C1 segment of cervical spinal cord (tissue), 14 donors: Measurements from ENCODE around the gene ITPRID2.

Source experiments
- DNase-seq, 14 donors: peaks; one replicate each; lab custom pipeline; 2025; lab: John Stamatoyannopoulos, UW

The ITPRID2 gene

GRCh38 chr2:181891258-181891965, at the start of gene ITPRID2:
ITPRID2 (plus strand) TSS chr2:181891730; CDS start chr2:181892067, 337 bp downstream.
- peak in 13 of 14 donors; percentile 67 to 91 (median 83) for DNase-seq

DNA sequence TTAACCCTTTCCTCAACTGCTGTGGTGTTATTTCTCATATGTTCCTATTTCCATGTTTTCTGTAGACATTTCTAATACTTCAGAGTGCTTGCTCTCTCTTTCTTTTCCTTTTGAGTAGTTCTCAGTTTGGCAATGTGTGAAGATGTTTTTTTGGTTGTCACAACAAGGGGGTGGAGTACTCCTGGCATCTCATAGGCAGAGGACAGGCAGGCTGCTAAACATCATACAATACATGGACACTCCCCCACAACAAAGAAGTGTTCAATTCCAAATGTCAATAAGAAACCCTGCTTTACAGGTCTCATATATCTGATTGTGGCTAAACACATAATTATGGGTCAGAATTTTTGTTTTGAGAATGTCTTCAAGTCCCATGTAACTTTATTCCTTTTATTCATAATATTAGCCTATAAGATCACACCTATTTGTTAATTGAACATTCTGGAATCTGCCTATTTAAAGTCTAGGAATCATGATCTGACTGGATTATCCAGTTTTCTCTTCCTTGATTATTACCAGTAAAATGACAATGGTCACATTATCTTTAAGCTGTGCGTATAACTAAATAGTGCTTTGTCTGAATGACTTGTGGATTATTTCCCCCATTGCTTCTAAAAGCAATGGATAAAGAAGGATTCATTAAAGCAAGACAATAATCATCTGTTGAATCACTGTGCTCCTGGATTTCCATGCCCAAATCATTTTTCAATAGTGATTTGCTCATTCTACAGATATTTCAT, 46.8 kb upstream of the ITPRID2 start:
- no peak for DNase-seq

- no peak for DNase-seq
Measured at GRCh38 chr2:181846399-181847197, 44.9 kb upstream of the ITPRID2 start.

- no peak for DNase-seq
Measured at GRCh38 chr2:181847198-181847556, 44.4 kb upstream of the ITPRID2 start.

GRCh38 chr2:181847702-181848101, 43.8 kb upstream of the ITPRID2 start:
- DNase-seq = no peak

- no peak for DNase-seq
Measured at GRCh38 chr2:181848261-181848886, 43.2 kb upstream of the ITPRID2 start.

- DNase-seq = no peak
Measured at GRCh38 chr2:181849601-181850000, 41.9 kb upstream of the ITPRID2 start.

- no peak for DNase-seq
Measured at GRCh38 chr2:181850936-181851560, 40.5 kb upstream of the ITPRID2 start.

DNA sequence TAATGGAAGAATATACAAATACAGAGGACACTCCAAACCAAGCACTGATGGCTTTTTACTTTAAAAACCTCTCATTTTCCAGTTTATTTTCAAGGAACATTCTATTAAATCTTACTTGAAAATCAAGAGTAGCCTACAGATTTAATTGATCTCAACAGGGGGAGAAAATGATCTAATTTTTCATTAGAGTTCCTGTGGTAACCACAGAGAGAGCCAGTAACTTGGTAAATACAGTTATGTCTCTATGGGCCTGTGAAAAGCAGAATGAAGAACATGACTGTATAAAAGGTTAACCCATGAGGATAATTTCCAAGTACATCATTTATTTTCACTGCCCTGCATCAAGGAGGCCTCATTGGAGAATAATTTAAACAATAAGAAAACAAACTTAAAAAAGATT, 39.8 kb upstream of the ITPRID2 start:
- DNase-seq = no peak

- no peak for DNase-seq
Measured at GRCh38 chr2:181853696-181854095, 37.8 kb upstream of the ITPRID2 start.

DNA sequence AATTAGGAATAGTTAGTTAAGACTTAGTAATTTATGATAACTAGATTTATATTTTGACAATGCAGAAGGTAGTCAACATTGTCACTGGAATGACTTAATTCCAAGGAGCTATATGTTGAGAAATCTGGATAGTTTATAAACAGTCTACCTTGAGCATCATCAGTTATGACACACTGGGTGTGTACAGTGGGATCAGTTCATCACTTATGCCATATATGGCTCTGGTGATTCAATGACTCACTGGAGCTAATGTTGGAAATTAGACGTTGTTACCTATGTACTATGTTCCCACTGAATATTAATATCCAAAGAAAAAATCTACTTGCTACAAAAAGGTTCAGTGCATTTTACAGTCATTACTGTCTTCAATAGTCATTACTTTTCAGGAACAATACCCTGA, 34.0 kb upstream of the ITPRID2 start:
- DNase-seq = no peak

GRCh38 chr2:181858600-181858999, 32.9 kb upstream of the ITPRID2 start:
- no peak for DNase-seq

GRCh38 chr2:181859123-181859522, 32.4 kb upstream of the ITPRID2 start:
- DNase-seq = no peak

DNA sequence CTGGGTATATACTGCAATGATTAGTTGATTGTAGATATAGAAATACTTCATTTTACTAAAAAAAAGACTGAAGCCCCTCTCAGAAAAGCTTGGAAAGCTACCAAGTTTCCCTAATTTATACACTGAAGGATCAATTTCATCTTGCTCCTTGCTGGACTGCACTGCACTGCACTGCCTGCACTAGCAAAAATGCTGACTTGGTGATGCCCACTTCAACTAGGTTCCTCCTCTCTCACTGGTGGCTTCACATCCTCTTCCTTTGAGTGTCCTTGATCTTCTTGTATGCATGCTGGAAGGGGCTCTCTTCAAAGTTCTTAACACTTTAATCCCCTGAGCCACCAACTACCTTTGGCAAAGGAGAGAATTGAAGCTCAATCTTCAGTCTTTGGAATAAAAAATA, 31.7 kb upstream of the ITPRID2 start:
- DNase-seq = no peak

DNA sequence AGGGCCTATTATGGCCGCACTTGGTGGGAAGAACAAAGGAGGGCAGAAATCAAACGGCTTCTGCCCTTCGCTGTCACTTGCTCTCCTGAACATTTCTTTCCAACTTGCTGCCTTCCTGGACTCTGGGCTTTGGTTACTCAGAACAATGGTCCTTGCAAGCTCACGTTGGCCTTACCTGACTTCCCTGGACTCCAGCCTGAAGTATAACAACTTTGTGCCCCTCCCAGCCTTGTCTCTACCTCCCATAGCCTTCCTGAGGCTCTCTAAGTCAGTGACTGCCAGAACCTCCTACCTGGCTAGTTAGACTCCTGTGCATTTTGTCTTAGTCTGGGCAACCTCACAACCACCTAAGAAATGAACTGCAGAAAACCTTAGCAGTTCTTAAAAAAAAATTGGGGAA, 30.2 kb upstream of the ITPRID2 start:
- no peak for DNase-seq

DNA sequence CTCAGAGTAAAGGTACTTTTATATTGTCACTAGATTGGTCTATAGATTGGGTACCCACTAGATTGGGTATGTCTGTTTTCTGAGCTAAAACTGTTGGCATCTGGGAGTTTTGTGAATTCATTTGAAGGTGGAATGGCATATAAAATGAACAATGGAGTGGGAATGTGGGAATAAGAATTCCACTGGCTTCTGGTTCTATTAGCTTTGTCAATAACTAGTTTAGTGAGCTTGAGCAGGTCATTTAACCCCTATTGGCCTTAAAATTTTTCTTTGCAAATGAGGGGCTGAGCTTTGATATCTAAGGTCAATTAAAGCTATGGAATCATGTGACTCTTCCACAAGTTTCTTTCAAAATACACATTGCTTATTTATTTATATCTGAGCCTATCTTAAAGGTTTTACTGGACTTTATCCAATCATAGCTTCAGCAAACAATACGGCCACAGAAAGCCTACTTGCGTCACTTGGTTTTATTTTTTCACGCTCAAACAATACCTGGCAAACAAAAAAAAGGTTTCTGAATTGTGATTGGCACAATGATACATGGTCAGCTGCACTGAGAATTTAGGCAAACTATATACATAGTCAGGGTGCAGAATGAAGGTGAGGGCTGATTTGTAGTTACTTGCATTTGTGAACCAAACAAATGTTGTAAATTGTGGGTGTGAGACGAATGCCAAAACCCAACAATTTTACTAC, 28.8 kb upstream of the ITPRID2 start:
- no peak for DNase-seq

GRCh38 chr2:181872178-181872577, 19.4 kb upstream of the ITPRID2 start:
- no peak for DNase-seq

DNA sequence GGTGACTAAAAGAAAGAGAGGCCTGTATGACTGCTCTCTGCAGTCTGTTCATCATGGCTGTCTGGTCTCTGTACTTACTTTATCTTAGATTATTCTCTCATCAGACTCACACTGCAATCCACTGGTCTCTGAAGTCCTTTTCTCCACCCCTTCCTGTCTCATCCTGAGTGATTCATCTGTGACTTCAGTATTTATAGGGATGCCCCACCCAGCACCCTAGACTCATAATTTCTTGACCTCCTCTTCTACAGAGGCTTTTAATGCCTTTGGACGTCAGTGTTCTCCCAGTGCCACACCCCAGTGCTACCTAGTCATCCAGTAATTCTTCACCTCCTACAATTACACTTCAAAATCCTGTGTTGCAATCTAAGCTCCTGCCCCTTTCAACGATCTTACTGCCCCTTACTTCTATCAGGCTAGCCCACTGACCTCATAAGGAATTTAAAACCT, 14.9 kb upstream of the ITPRID2 start:
- no peak for DNase-seq

DNA sequence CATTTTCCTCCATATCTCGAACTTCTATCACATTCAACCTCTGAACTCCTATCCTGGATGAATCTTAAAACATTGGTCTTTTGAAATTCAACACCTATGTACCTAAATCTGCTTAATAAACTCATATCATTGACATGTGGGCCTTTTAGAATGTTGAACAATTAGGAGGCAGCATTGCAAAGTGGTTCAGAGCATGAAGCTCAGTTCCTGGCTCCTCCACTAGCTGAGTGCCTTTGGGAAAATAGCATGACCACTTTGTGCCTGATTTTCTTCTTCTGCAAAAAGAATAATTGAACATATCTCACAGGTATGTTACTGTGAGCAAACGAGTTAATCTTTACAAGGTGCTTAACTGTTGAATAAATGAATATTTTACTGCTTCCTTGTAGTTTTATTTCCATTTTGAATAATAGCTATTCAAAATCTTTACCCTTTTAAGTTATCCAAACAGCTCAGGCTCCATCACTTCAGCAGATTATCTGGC, 14.3 kb upstream of the ITPRID2 start:
- DNase-seq = no peak

DNA sequence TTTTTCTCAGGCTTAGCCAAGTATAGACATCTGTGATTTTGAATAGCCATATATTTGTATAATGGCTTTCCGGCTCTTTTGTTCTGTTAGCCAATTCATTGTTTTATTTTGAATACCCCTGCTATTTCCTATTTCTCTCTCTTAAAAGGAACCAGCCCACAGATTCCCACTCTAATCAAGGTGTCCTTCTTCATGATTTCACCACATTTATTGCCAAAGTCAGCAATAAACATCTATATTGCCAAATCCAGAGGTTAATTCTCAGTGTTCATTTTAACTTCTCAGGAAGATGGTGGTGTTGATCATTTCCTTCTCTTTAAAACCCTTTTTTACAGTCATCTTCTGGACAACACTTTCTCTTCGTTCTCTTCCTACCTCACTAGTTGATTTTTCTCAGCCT, 13.1 kb upstream of the ITPRID2 start:
- no peak for DNase-seq

- no peak for DNase-seq
Measured at GRCh38 chr2:181879295-181879694, 12.2 kb upstream of the ITPRID2 start.
